HepG2 (cell line): Measurements from ENCODE around the gene RTEL1. TPM values are rescaled to one million over a fixed set of nuclear protein-coding genes. Genes with fewer than 3 reads are reported as not detected.
A peak's percentile ranks its signal among the peaks of the same experiment; 100 is the strongest.

Source experiments
- AKAP8 ChIP-seq: sonication (generic); formaldehyde crosslinking; IDR thresholded peaks from 2 replicates; pipeline ENCODE4 v1.5.1; 2020; ENCODE audit warnings: mild to moderate bottlenecking, missing genetic modification reagents
- CENPBD1 ChIP-seq: sonication (generic); formaldehyde crosslinking; IDR thresholded peaks from 2 replicates; pipeline ENCODE4 v1.8.0; 2022; ENCODE audit warnings: missing genetic modification reagents, low read depth, mild to moderate bottlenecking, borderline replicate concordance
- EEA1 ChIP-seq: sonication (generic); formaldehyde crosslinking; IDR thresholded peaks from 2 replicates; pipeline ENCODE4 v1.5.1; 2020; ENCODE audit warnings: mild to moderate bottlenecking, missing genetic modification reagents, borderline replicate concordance
- FOSL2 ChIP-seq: sonication (generic); formaldehyde crosslinking; IDR thresholded peaks from 2 replicates; pipeline ENCODE4 v1.4.0; 2020; ENCODE audit warnings: missing genetic modification reagents
- GFI1 ChIP-seq: sonication (generic); formaldehyde crosslinking; IDR thresholded peaks from 2 replicates; pipeline ENCODE4 v1.5.0; 2020; ENCODE audit warnings: missing genetic modification reagents, mild to moderate bottlenecking, borderline replicate concordance
- HINFP ChIP-seq: sonication (generic); formaldehyde crosslinking; IDR thresholded peaks from 2 replicates; pipeline ENCODE4 v1.4.0; 2020; ENCODE audit warnings: low read depth, mild to moderate bottlenecking, missing genetic modification reagents
- HNF4G ChIP-seq, 2 experiments: sonication (generic) in 1 of 2; formaldehyde crosslinking in 1 of 2; IDR thresholded peaks; 2 replicates each; pipeline versions ENCODE4 v1.4.0 to v1.6.1; 2011 to 2020; ENCODE audit warnings: borderline replicate concordance in 2 of 2, low read depth in 2 of 2, mild to moderate bottlenecking in 2 of 2, low read length in 1 of 2, missing genetic modification reagents in 1 of 2, moderate library complexity in 1 of 2
- RAD21 ChIP-seq: fragments of 450-650 bp; formaldehyde crosslinking; IDR thresholded peaks from 2 replicates; pipeline ENCODE4 v1.5.0; 2020; ENCODE audit warnings: mild to moderate bottlenecking
- RARG ChIP-seq: sonication (generic); formaldehyde crosslinking; IDR thresholded peaks from 2 replicates; pipeline ENCODE4 v1.4.0; 2020; ENCODE audit warnings: low read depth, mild to moderate bottlenecking, missing genetic modification reagents
- REST ChIP-seq, 2 experiments: IDR thresholded peaks; 2 replicates each; pipeline ENCODE4 v1.6.1; 2011 to 2012; ENCODE audit warnings: low read length in 2 of 2, borderline replicate concordance in 1 of 2, low read depth in 1 of 2, mild to moderate bottlenecking in 1 of 2, moderate library complexity in 1 of 2
- RXRB ChIP-seq: IDR thresholded peaks from 2 replicates; pipeline ENCODE4 v1.6.1; 2016; ENCODE audit warnings: borderline replicate concordance, missing genetic modification reagents, missing compliant biosample characterization
- SMAD9 ChIP-seq: sonication (generic); formaldehyde crosslinking; IDR thresholded peaks from 2 replicates; pipeline ENCODE4 v1.5.1; 2020; ENCODE audit warnings: mild to moderate bottlenecking, missing genetic modification reagents
- SNAPC2 ChIP-seq: sonication (generic); formaldehyde crosslinking; IDR thresholded peaks from 2 replicates; pipeline ENCODE4 v1.8.1; 2022; ENCODE audit warnings: mild to moderate bottlenecking, missing genetic modification reagents
- THAP7 ChIP-seq: sonication (generic); formaldehyde crosslinking; IDR thresholded peaks from 2 replicates; pipeline ENCODE4 v1.8.1; 2023; ENCODE audit warnings: mild to moderate bottlenecking, missing genetic modification reagents
- YEATS4 ChIP-seq: sonication (generic); formaldehyde crosslinking; IDR thresholded peaks from 2 replicates; pipeline ENCODE4 v1.4.0; 2020; ENCODE audit warnings: missing genetic modification reagents, borderline replicate concordance
- ZNF143 ChIP-seq: sonication (generic); formaldehyde crosslinking; IDR thresholded peaks from 2 replicates; pipeline ENCODE4 v1.4.0; 2020; ENCODE audit warnings: missing genetic modification reagents
- ZNF382 ChIP-seq: sonication (generic); formaldehyde crosslinking; IDR thresholded peaks from 2 replicates; pipeline ENCODE4 v1.5.0; 2020; ENCODE audit warnings: missing genetic modification reagents, mild to moderate bottlenecking, borderline replicate concordance
- ZNF496 ChIP-seq: sonication (generic); formaldehyde crosslinking; IDR thresholded peaks from 2 replicates; pipeline ENCODE4 v1.8.1; 2023; ENCODE audit warnings: mild to moderate bottlenecking, moderate library complexity, missing genetic modification reagents; ENCODE audit not compliant: insufficient replicate concordance
- ZNF556 ChIP-seq: sonication (generic); formaldehyde crosslinking; IDR thresholded peaks from 2 replicates; pipeline ENCODE4 v1.4.0; 2020; ENCODE audit warnings: mild to moderate bottlenecking, missing genetic modification reagents, borderline replicate concordance
- polyA plus RNA-seq, 8 experiments: library from polyadenylated mRNA; depleted of rRNA in 3 of 8; stranded (reverse) in 7 of 8; unstranded in 1 of 8; fragments of >200 nt; fragmentation: Illumina TruSeq in 4 of 8; extraction: Trizol in 4 of 8; gene quantifications; 2 replicates each; pipeline versions ENCODE4 v1.2.1 to v1.2.3, GENCODE V29; 2011 to 2016; ENCODE audit warnings: low read depth in 4 of 8, missing spikeins in 1 of 8, mixed read lengths in 1 of 8; ENCODE audit not compliant: insufficient read depth in 1 of 8
- total RNA-seq, 5 experiments: library from RNA; depleted of rRNA; stranded (reverse); fragments of >200 nt; fragmentation: Illumina TruSeq; extraction: Trizol; gene quantifications; 2 replicates each; pipeline ENCODE4 v1.2.3, GENCODE V29; 2016; ENCODE audit warnings: low read depth in 1 of 5
- TF ChIP-seq, protein P1 (sequence below): sonication (generic); formaldehyde crosslinking; IDR thresholded peaks from 2 replicates; pipeline ENCODE4 v1.8.0; 2022; ENCODE audit warnings: mild to moderate bottlenecking, missing genetic modification reagents, borderline replicate concordance

Gene RTEL1
- total and polyA plus RNA-seq, 2 of the 13 experiments (the other 11 are each of a cell fraction or from before 2014, with no cell fraction given) = 21.8 to 36.4 TPM

DNA sequence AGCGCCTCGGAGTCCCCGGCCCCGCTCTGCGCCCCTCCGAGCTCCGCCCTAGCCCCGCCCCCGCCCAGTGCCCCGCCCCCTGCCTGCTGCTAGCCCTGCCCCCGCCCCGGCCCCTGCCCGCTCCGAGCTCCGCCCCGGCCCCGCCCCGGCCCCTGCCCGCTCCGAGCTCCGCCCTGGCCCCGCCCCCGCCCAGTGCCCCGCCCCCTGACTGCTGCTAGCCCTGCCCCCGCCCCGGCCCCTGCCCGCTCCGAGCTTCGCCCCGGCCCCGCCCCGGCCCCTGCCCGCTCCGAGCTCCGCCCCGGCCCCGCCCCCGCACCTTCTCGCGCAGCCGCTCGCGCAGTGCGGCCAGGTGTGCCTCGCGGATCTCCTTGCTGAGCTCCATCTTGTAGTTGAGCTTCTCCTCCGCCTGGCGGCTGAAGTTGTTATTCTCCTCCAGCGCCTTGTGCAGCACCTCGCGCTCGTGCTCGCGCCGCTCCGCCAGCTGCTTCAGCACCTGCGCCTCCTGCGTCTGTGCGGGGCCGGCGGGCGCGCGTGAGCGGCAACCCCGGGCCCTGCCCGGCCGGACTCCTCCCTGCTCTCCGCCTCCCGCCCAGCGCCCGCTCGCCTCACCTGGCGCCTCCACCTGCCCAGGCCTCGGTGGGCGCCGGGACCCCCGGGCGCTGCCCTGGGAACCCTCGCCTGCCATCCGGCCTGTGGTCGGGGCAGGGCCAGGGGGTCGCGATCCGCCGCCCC, 16.2 kb upstream of the RTEL1 start (continued):
- TF ChIP-seq FOSL2 (peak; percentile 49), THAP7 (no peak), HNF4G (IDR thresholded peaks at IDR 0.05; ENCODE audit: borderline replicate concordance, low read depth, low read length) (no peak), HNF4G (CRISPR knock-in tag; IDR thresholded peaks at IDR 0.05; ENCODE audit: borderline replicate concordance, low read depth) (no peak; the same call in 1 of the 2 replicates), GFI1 (CRISPR knock-in tag) (no peak), SNAPC2 (no peak), RXRB (CRISPR knock-in tag) (0 out of 2 replicates have a peak, but pooled peaks have one; percentile 23), YEATS4 (CRISPR knock-in tag) (peak; percentile 72; the same call in 1 of the 2 replicates), EEA1 (CRISPR knock-in tag) (peak; percentile 34; the same call in 1 of the 2 replicates), RARG (CRISPR knock-in tag) (no peak), ZNF143 (CRISPR knock-in tag) (no peak), AKAP8 (peak; percentile 91; the same call in 1 of the 2 replicates), CENPBD1 (no peak), SMAD9 (CRISPR knock-in tag) (no peak), HINFP (CRISPR knock-in tag) (peak; percentile 53; the same call in 1 of the 2 replicates), ZNF496 (CRISPR knock-in tag) (no peak), ZNF382 (no peak), ZNF556 (CRISPR knock-in tag) (peak; percentile 53; the same call in 1 of the 2 replicates), RAD21 (CRISPR knock-in tag) (peak; percentile 90), REST (IDR thresholded peaks at IDR 0.05; ENCODE audit: borderline replicate concordance in 1 of 2, low read depth in 1 of 2, low read length in 2 of 2) (peak in 1 of 2 experiments; percentile 64; a peak in 1 of 4 replicates)
- TF ChIP-seq, protein P1, sequence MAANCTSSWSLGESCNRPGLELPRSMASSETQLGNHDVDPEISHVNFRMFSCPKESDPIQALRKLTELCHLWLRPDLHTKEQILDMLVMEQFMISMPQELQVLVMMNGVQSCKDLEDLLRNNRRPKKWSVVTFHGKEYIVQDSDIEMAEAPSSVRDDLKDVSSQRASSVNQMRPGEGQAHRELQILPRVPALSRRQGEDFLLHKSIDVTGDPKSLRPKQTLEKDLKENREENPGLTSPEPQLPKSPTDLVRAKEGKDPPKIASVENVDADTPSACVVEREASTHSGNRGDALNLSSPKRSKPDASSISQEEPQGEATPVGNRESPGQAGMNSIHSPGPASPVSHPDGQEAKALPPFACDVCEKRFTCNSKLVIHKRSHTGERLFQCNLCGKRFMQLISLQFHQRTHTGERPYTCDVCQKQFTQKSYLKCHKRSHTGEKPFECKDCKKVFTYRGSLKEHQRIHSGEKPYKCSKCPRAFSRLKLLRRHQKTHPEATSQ (CRISPR knock-in tag) = no peak
